ENCODE results near the gene PDIA5. TPM values are rescaled to one million over a fixed set of nuclear protein-coding genes. Genes with fewer than 3 reads are reported as not detected.

The PDIA5 gene
- total RNA-seq, 1 experiment from 2014 or later, result 41.5 TPM

DNA sequence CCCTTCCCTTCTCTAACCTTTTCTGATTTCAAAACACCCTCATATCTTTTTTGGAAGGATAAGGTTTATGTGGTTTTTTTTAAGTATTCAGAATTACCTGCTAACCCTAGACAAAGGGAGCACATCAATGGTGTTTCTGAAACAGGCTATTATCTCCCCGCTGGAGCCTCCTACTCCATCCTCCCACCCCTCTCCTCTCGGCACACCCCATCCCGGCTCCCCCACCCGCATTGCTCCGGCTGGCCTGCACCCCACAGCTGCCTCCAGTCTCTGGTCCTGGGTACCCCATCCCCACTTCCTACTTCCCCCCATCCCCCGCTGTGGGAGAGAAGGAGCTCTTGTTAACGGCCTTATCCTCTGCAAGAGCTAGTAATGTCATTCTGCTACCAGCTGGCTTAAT, 59.2 kb downstream of the PDIA5 start:
- no peak for ATAC-seq
- H3K9me3 Mint-ChIP-seq, result no peaks in the 10 kb centered on the region
- no peak for DNase-seq (ENCODE audit: low spot score)
- no peak overlapping the region for H3K4me3 Mint-ChIP-seq
- ChIA-PET POLR2A (no interaction called here), CTCF (interaction anchor here (0.7 to 1.8 kb wide), 3 partner anchors 15 to 172 kb away, joined by 3 to 4 read pairs (median 3); no protein-coding TSS in a partner anchor)
- H3K4me1 Mint-ChIP-seq, result peaks cover 16% of the 10 kb centered on the region
- H3K27me3 Mint-ChIP-seq (ENCODE audit: low read depth), result no peaks in the 10 kb centered on the region
- peaks cover 32% of the 10 kb centered on the region for H3K36me3 Mint-ChIP-seq
- H3K27ac Mint-ChIP-seq, result no peak overlapping the region
- no peak for TF ChIP-seq TEAD4 (CRISPR knock-in tag; IDR thresholded peaks at IDR 0.05)
- TF ChIP-seq ZBTB21 (CRISPR knock-in tag; IDR thresholded peaks at IDR 0.05; ENCODE audit: borderline replicate concordance), result no peak
- TF ChIP-seq, protein P1, sequence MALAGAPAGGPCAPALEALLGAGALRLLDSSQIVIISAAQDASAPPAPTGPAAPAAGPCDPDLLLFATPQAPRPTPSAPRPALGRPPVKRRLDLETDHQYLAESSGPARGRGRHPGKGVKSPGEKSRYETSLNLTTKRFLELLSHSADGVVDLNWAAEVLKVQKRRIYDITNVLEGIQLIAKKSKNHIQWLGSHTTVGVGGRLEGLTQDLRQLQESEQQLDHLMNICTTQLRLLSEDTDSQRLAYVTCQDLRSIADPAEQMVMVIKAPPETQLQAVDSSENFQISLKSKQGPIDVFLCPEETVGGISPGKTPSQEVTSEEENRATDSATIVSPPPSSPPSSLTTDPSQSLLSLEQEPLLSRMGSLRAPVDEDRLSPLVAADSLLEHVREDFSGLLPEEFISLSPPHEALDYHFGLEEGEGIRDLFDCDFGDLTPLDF (CRISPR knock-in tag; IDR thresholded peaks at IDR 0.05), result no peak
- TF ChIP-seq HMGA2 (CRISPR knock-in tag; IDR thresholded peaks at IDR 0.05), result no peak
- no peak for TF ChIP-seq OVOL2 (CRISPR knock-in tag; IDR thresholded peaks at IDR 0.05; ENCODE audit: borderline replicate concordance)
- no peak for TF ChIP-seq SOX15 (CRISPR knock-in tag; IDR thresholded peaks at IDR 0.05)
- no peak for TF ChIP-seq ELF4 (CRISPR knock-in tag; IDR thresholded peaks at IDR 0.05; ENCODE audit: low read depth)
- TF ChIP-seq, protein P2, sequence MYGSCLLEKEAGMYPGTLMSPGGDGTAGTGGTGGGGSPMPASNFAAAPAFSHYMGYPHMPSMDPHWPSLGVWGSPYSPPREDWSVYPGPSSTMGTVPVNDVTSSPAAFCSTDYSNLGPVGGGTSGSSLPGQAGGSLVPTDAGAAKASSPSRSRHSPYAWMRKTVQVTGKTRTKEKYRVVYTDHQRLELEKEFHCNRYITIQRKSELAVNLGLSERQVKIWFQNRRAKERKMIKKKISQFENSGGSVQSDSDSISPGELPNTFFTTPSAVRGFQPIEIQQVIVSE (CRISPR knock-in tag; IDR thresholded peaks at IDR 0.05; ENCODE audit: borderline replicate concordance), result no peak
- TF ChIP-seq, protein P3, sequence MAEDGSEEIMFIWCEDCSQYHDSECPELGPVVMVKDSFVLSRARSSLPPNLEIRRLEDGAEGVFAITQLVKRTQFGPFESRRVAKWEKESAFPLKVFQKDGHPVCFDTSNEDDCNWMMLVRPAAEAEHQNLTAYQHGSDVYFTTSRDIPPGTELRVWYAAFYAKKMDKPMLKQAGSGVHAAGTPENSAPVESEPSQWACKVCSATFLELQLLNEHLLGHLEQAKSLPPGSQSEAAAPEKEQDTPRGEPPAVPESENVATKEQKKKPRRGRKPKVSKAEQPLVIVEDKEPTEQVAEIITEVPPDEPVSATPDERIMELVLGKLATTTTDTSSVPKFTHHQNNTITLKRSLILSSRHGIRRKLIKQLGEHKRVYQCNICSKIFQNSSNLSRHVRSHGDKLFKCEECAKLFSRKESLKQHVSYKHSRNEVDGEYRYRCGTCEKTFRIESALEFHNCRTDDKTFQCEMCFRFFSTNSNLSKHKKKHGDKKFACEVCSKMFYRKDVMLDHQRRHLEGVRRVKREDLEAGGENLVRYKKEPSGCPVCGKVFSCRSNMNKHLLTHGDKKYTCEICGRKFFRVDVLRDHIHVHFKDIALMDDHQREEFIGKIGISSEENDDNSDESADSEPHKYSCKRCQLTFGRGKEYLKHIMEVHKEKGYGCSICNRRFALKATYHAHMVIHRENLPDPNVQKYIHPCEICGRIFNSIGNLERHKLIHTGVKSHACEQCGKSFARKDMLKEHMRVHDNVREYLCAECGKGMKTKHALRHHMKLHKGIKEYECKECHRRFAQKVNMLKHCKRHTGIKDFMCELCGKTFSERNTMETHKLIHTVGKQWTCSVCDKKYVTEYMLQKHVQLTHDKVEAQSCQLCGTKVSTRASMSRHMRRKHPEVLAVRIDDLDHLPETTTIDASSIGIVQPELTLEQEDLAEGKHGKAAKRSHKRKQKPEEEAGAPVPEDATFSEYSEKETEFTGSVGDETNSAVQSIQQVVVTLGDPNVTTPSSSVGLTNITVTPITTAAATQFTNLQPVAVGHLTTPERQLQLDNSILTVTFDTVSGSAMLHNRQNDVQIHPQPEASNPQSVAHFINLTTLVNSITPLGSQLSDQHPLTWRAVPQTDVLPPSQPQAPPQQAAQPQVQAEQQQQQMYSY (CRISPR knock-in tag; IDR thresholded peaks at IDR 0.05), result no peak
- no peak for TF ChIP-seq NR3C1 (CRISPR knock-in tag; conservative IDR thresholded peaks at IDR 0.05; ENCODE audit: low read depth)
- no peak for TF ChIP-seq TCF7 (CRISPR knock-in tag; IDR thresholded peaks at IDR 0.05; ENCODE audit: low read depth)
- no peak for TF ChIP-seq JAZF1 (CRISPR knock-in tag; IDR thresholded peaks at IDR 0.05)
- TF ChIP-seq, protein P4, sequence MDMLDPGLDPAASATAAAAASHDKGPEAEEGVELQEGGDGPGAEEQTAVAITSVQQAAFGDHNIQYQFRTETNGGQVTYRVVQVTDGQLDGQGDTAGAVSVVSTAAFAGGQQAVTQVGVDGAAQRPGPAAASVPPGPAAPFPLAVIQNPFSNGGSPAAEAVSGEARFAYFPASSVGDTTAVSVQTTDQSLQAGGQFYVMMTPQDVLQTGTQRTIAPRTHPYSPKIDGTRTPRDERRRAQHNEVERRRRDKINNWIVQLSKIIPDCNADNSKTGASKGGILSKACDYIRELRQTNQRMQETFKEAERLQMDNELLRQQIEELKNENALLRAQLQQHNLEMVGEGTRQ (CRISPR knock-in tag; IDR thresholded peaks at IDR 0.05), result no peak
- TF ChIP-seq KAT7 (CRISPR knock-in tag; IDR thresholded peaks at IDR 0.05; ENCODE audit: borderline replicate concordance), result no peak
- TF ChIP-seq ZNF423 (CRISPR knock-in tag; IDR thresholded peaks at IDR 0.05), result no peak
- TF ChIP-seq, protein P5, sequence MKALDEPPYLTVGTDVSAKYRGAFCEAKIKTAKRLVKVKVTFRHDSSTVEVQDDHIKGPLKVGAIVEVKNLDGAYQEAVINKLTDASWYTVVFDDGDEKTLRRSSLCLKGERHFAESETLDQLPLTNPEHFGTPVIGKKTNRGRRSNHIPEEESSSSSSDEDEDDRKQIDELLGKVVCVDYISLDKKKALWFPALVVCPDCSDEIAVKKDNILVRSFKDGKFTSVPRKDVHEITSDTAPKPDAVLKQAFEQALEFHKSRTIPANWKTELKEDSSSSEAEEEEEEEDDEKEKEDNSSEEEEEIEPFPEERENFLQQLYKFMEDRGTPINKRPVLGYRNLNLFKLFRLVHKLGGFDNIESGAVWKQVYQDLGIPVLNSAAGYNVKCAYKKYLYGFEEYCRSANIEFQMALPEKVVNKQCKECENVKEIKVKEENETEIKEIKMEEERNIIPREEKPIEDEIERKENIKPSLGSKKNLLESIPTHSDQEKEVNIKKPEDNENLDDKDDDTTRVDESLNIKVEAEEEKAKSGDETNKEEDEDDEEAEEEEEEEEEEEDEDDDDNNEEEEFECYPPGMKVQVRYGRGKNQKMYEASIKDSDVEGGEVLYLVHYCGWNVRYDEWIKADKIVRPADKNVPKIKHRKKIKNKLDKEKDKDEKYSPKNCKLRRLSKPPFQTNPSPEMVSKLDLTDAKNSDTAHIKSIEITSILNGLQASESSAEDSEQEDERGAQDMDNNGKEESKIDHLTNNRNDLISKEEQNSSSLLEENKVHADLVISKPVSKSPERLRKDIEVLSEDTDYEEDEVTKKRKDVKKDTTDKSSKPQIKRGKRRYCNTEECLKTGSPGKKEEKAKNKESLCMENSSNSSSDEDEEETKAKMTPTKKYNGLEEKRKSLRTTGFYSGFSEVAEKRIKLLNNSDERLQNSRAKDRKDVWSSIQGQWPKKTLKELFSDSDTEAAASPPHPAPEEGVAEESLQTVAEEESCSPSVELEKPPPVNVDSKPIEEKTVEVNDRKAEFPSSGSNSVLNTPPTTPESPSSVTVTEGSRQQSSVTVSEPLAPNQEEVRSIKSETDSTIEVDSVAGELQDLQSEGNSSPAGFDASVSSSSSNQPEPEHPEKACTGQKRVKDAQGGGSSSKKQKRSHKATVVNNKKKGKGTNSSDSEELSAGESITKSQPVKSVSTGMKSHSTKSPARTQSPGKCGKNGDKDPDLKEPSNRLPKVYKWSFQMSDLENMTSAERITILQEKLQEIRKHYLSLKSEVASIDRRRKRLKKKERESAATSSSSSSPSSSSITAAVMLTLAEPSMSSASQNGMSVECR (CRISPR knock-in tag; IDR thresholded peaks at IDR 0.05; ENCODE audit: borderline replicate concordance), result no peak
- TF ChIP-seq, protein P6, sequence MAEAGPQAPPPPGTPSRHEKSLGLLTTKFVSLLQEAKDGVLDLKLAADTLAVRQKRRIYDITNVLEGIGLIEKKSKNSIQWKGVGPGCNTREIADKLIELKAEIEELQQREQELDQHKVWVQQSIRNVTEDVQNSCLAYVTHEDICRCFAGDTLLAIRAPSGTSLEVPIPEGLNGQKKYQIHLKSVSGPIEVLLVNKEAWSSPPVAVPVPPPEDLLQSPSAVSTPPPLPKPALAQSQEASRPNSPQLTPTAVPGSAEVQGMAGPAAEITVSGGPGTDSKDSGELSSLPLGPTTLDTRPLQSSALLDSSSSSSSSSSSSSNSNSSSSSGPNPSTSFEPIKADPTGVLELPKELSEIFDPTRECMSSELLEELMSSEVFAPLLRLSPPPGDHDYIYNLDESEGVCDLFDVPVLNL (CRISPR knock-in tag; IDR thresholded peaks at IDR 0.05; ENCODE audit: borderline replicate concordance, low read depth), result no peak
- TF ChIP-seq MYBL2 (CRISPR knock-in tag; IDR thresholded peaks at IDR 0.05), result no peak
- no peak for TF ChIP-seq FOXJ3 (CRISPR knock-in tag; IDR thresholded peaks at IDR 0.05; ENCODE audit: borderline replicate concordance)

All from WTC11 (cell line).